ENCODE measurements around the gene LTV1.

- no peak for TF ChIP-seq CTCF (IDR thresholded peaks at IDR 0.05; ENCODE audit: control extremely low read depth in 1 of 3, insufficient read depth in 1 of 3, low read depth in 1 of 3, low read length in 3 of 3)
- no peak for TF ChIP-seq POLR2AphosphoS5 (IDR thresholded peaks at IDR 0.05; ENCODE audit: low read depth, low read length)
- TF ChIP-seq TAF1 (IDR thresholded peaks at IDR 0.05; ENCODE audit: low read depth, low read length), result no peak
- no peak for TF ChIP-seq SP1 (IDR thresholded peaks at IDR 0.05; ENCODE audit: low read depth, low read length)
- TF ChIP-seq MAX (IDR thresholded peaks at IDR 0.05), result no peak
- TF ChIP-seq ATF3 (IDR thresholded peaks at IDR 0.05; ENCODE audit: insufficient read depth, low read depth, low read length), result no peak
- TF ChIP-seq POLR2A (IDR thresholded peaks at IDR 0.05; ENCODE audit: control extremely low read depth in 1 of 2, low read depth in 2 of 2, low read length in 2 of 2), result no peak
- TF ChIP-seq RAD21 (IDR thresholded peaks at IDR 0.05 in 1 of 2, conservative IDR thresholded peaks at IDR 0.05 in 1 of 2; ENCODE audit: low read depth in 2 of 2, low read length in 2 of 2), result no peak
- TF ChIP-seq EZH2 (IDR thresholded peaks at IDR 0.05; ENCODE audit: low read depth, low read length, severe bottlenecking), result no peak
Observed at GRCh38 chr6:143857651-143858050, 14.5 kb downstream of the LTV1 start.

All from H1 (cell line).